LNCaP clone FGC (cell line): ENCODE measurements around the gene ZNF302.

Experiments used
- DNase-seq: peaks from one replicate; pipeline ENCODE4 v3.0.0-alpha.2; 2011; ENCODE audit warnings: low read depth
- H3K4me3 ChIP-seq: 2 replicates; pipeline ENCODE4 v1.5.1; 2011; ENCODE audit warnings: mild to moderate bottlenecking, low read depth, low read length, control low read depth
- CTCF ChIP-seq: IDR thresholded peaks from 2 replicates; pipeline ENCODE4 v1.5.1; 2012; ENCODE audit warnings: mild to moderate bottlenecking; ENCODE audit not compliant: control insufficient read depth, insufficient read depth; ENCODE audit errors: extremely low read depth

ZNF302 gene

GRCh38 chr19:34707661-34708060, 30.2 kb downstream of the ZNF302 start:
- no peak for DNase-seq
- no peak overlapping the region for H3K4me3 ChIP-seq
- TF ChIP-seq CTCF, result no peak

GRCh38 chr19:34711890-34712289, 34.4 kb downstream of the ZNF302 start:
- no peak for DNase-seq
- no peak overlapping the region for H3K4me3 ChIP-seq
- TF ChIP-seq CTCF, result no peak

- peak; percentile 76 for DNase-seq
- TF ChIP-seq CTCF, result peak; percentile 77
- no peak overlapping the region for H3K4me3 ChIP-seq
Measured at GRCh38 chr19:34712395-34713261, 35.1 kb downstream of the ZNF302 start.

GRCh38 chr19:34713262-34713637, 35.8 kb downstream of the ZNF302 start:
- DNase-seq, result no peak
- no peak overlapping the region for H3K4me3 ChIP-seq
- TF ChIP-seq CTCF, result no peak

GRCh38 chr19:34715357-34715756, 37.9 kb downstream of the ZNF302 start:
- TF ChIP-seq CTCF, result no peak
- H3K4me3 ChIP-seq, result no peak overlapping the region
- no peak for DNase-seq

GRCh38 chr19:34722353-34722752, 44.9 kb downstream of the ZNF302 start:
- DNase-seq, result no peak
- no peak overlapping the region for H3K4me3 ChIP-seq
- TF ChIP-seq CTCF, result no peak

GRCh38 chr19:34725400-34725799, 47.9 kb downstream of the ZNF302 start:
- no peak overlapping the region for H3K4me3 ChIP-seq
- no peak for TF ChIP-seq CTCF

More at GRCh38 chr19:34725400-34725799, 47.9 kb downstream of the ZNF302 start:
- DNase-seq, result no peak
